SK-N-SH (cell line): ENCODE measurements around the gene EZR.

Experiments
- EZH2phosphoT487 ChIP-seq: fragments of 200-600 bp; sonication (generic); IDR thresholded peaks from 2 replicates; pipeline ENCODE4 v1.6.1; 2017; ENCODE audit warnings: low read depth, mixed run types, mild to moderate bottlenecking, antibody characterized with exemption, moderate library complexity, borderline replicate concordance
- FOSL2 ChIP-seq: IDR thresholded peaks from 2 replicates; pipeline ENCODE4 v1.4.0; 2012; ENCODE audit warnings: low read depth, mild to moderate bottlenecking, moderate library complexity, borderline replicate concordance
- GABPA ChIP-seq: IDR thresholded peaks from 2 replicates; pipeline ENCODE4 v1.4.0; 2012; ENCODE audit warnings: low read depth, mild to moderate bottlenecking
- IRF3 ChIP-seq: fragments of 150-350 bp; IDR thresholded peaks from 2 replicates; pipeline ENCODE4 v1.6.1; 2016; ENCODE audit warnings: mild to moderate bottlenecking, low read depth, low read length
- MXI1 ChIP-seq: IDR thresholded peaks from 2 replicates; pipeline ENCODE4 v1.6.1; 2012; ENCODE audit warnings: mild to moderate bottlenecking, low read depth, low read length, improper control_type of control experiment
- POLR2AphosphoS5 ChIP-seq: IDR thresholded peaks from 2 replicates; pipeline ENCODE4 v1.6.1; 2012; ENCODE audit warnings: low read depth, low read length
- RAD21 ChIP-seq: IDR thresholded peaks from 2 replicates; pipeline ENCODE4 v1.6.1; 2012; ENCODE audit warnings: mild to moderate bottlenecking, low read length
- RFX5 ChIP-seq: IDR thresholded peaks from 2 replicates; pipeline ENCODE4 v1.6.1; 2012; ENCODE audit warnings: mild to moderate bottlenecking, improper control_type of control experiment, low read length
- SMC3 ChIP-seq: IDR thresholded peaks from 2 replicates; pipeline ENCODE4 v1.6.1; 2012; ENCODE audit warnings: low read depth, low read length, improper control_type of control experiment
- YY1 ChIP-seq: IDR thresholded peaks from 2 replicates; pipeline ENCODE4 v1.4.0; 2012; ENCODE audit warnings: low read depth, mild to moderate bottlenecking
- TF ChIP-seq, protein P1 (sequence below): fragments of 200-600 bp; sonication (generic); IDR thresholded peaks from 2 replicates; pipeline ENCODE4 v1.6.1; 2017; ENCODE audit warnings: antibody characterized with exemption, mild to moderate bottlenecking, moderate library complexity
- TF ChIP-seq, protein P2 (sequence below): IDR thresholded peaks from 2 replicates; pipeline ENCODE4 v1.4.0; 2012; ENCODE audit warnings: low read depth, borderline replicate concordance
- TF ChIP-seq, protein P3 (sequence below): IDR thresholded peaks from 2 replicates; pipeline ENCODE4 v1.6.1; 2012; ENCODE audit warnings: mild to moderate bottlenecking, low read depth, low read length, moderate library complexity

DNA sequence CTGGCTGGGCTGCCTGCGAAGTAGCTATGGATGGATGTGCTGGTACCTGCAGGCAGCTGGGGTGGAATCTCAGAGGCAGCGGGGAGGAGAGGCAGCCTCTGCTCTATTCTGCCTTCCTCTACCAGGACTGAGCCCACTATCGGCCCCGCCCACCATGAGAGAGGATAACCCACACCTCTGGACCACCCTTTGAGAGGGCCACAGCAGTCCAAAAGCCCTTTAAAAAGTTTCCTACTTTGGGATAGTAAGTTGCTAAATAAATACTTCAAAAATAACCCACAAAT is 36.1 kb downstream of the EZR start:
- TF ChIP-seq RAD21: no peak
- no peak for TF ChIP-seq MXI1
- TF ChIP-seq, protein P1, sequence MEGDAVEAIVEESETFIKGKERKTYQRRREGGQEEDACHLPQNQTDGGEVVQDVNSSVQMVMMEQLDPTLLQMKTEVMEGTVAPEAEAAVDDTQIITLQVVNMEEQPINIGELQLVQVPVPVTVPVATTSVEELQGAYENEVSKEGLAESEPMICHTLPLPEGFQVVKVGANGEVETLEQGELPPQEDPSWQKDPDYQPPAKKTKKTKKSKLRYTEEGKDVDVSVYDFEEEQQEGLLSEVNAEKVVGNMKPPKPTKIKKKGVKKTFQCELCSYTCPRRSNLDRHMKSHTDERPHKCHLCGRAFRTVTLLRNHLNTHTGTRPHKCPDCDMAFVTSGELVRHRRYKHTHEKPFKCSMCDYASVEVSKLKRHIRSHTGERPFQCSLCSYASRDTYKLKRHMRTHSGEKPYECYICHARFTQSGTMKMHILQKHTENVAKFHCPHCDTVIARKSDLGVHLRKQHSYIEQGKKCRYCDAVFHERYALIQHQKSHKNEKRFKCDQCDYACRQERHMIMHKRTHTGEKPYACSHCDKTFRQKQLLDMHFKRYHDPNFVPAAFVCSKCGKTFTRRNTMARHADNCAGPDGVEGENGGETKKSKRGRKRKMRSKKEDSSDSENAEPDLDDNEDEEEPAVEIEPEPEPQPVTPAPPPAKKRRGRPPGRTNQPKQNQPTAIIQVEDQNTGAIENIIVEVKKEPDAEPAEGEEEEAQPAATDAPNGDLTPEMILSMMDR: no peak
- TF ChIP-seq RFX5: no peak
- no peak for TF ChIP-seq SMC3
- no peak for TF ChIP-seq YY1
- TF ChIP-seq, protein P2, sequence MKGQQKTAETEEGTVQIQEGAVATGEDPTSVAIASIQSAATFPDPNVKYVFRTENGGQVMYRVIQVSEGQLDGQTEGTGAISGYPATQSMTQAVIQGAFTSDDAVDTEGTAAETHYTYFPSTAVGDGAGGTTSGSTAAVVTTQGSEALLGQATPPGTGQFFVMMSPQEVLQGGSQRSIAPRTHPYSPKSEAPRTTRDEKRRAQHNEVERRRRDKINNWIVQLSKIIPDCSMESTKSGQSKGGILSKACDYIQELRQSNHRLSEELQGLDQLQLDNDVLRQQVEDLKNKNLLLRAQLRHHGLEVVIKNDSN: no peak
- TF ChIP-seq EZH2phosphoT487: no peak
- TF ChIP-seq GABPA: no peak
- no peak for TF ChIP-seq FOSL2
- TF ChIP-seq, protein P3, sequence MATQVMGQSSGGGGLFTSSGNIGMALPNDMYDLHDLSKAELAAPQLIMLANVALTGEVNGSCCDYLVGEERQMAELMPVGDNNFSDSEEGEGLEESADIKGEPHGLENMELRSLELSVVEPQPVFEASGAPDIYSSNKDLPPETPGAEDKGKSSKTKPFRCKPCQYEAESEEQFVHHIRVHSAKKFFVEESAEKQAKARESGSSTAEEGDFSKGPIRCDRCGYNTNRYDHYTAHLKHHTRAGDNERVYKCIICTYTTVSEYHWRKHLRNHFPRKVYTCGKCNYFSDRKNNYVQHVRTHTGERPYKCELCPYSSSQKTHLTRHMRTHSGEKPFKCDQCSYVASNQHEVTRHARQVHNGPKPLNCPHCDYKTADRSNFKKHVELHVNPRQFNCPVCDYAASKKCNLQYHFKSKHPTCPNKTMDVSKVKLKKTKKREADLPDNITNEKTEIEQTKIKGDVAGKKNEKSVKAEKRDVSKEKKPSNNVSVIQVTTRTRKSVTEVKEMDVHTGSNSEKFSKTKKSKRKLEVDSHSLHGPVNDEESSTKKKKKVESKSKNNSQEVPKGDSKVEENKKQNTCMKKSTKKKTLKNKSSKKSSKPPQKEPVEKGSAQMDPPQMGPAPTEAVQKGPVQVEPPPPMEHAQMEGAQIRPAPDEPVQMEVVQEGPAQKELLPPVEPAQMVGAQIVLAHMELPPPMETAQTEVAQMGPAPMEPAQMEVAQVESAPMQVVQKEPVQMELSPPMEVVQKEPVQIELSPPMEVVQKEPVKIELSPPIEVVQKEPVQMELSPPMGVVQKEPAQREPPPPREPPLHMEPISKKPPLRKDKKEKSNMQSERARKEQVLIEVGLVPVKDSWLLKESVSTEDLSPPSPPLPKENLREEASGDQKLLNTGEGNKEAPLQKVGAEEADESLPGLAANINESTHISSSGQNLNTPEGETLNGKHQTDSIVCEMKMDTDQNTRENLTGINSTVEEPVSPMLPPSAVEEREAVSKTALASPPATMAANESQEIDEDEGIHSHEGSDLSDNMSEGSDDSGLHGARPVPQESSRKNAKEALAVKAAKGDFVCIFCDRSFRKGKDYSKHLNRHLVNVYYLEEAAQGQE: no peak
- TF ChIP-seq IRF3: no peak
- no peak for TF ChIP-seq POLR2AphosphoS5
